GM12864 (cell line): ENCODE results near the gene ENPP6.
A peak's percentile ranks its signal among the peaks of the same experiment; 100 is the strongest.
"Not testable (repeated sequence)": the region's sequence is repeated elsewhere in the genome, so short reads cannot be mapped to it uniquely, and the experiment has no call there.

Experiments used
- DNase-seq: peaks from one replicate; pipeline ENCODE4 v3.0.0-alpha.2; 2011; ENCODE audit warnings: low read depth
- H3K4me3 ChIP-seq: 2 replicates; pipeline ENCODE4 v1.5.1; 2011; ENCODE audit warnings: mild to moderate bottlenecking, low read depth, low read length, control low read depth
- TF ChIP-seq, protein P1 (sequence below): IDR thresholded peaks from 2 replicates; pipeline ENCODE4 v1.5.1; 2011; ENCODE audit warnings: low read depth, mild to moderate bottlenecking, moderate library complexity, low read length, control low read depth, inconsistent platforms; ENCODE audit errors: missing control alignments

The ENPP6 gene

GRCh38 chr4:184145596-184145995 lies 72.1 kb downstream of the ENPP6 start:
- TF ChIP-seq, protein P1, sequence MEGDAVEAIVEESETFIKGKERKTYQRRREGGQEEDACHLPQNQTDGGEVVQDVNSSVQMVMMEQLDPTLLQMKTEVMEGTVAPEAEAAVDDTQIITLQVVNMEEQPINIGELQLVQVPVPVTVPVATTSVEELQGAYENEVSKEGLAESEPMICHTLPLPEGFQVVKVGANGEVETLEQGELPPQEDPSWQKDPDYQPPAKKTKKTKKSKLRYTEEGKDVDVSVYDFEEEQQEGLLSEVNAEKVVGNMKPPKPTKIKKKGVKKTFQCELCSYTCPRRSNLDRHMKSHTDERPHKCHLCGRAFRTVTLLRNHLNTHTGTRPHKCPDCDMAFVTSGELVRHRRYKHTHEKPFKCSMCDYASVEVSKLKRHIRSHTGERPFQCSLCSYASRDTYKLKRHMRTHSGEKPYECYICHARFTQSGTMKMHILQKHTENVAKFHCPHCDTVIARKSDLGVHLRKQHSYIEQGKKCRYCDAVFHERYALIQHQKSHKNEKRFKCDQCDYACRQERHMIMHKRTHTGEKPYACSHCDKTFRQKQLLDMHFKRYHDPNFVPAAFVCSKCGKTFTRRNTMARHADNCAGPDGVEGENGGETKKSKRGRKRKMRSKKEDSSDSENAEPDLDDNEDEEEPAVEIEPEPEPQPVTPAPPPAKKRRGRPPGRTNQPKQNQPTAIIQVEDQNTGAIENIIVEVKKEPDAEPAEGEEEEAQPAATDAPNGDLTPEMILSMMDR, result no peak
- no peak overlapping the region for H3K4me3 ChIP-seq
- DNase-seq, result no peak

- DNase-seq, result no peak
- H3K4me3 ChIP-seq, result no peak overlapping the region
- TF ChIP-seq, protein P1, result peak; percentile 41
These were observed 73.7 kb downstream of the ENPP6 start for GRCh38 chr4:184143770-184144564.

- no peak for DNase-seq
- H3K4me3 ChIP-seq, result no peak overlapping the region
- TF ChIP-seq, protein P1, result no peak
These were observed 75.3 kb downstream of the ENPP6 start for GRCh38 chr4:184142121-184143000.

DNA sequence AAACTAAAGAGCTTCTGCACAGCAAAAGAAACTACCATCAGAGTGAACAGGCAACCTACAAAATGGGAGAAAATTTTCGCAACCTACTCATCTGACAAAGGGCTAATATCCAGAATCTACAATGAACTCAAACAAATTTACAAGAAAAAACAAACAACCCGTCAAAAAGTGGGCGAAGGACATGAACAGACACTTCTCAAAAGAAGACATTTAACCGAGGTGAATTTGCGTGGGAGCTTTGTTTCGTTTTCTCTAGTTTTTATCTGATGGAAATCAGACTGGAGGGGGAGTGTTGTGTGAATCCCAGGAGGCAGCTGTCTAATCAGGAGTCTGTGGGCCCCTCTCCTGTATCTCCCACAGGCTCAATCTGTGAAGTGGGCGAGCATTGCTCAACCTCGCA lies 76.8 kb downstream of the ENPP6 start:
- not testable (repeated sequence) for H3K4me3 ChIP-seq, DNase-seq

- TF ChIP-seq, protein P1, result no peak
- no peak for DNase-seq
These were observed 81.1 kb downstream of the ENPP6 start for GRCh38 chr4:184136525-184136924.

GRCh38 chr4:184126800-184127199 lies 90.9 kb downstream of the ENPP6 start:
- H3K4me3 ChIP-seq, result no peak overlapping the region
- TF ChIP-seq, protein P1, result no peak
- no peak for DNase-seq

More at GRCh38 chr4:184136525-184136924, 81.1 kb downstream of the ENPP6 start:
- H3K4me3 ChIP-seq, result no peak overlapping the region

- TF ChIP-seq, protein P1, result no peak
- H3K4me3 ChIP-seq, result no peak overlapping the region
- DNase-seq, result no peak
These were observed 94.9 kb downstream of the ENPP6 start for GRCh38 chr4:184122631-184123408.
